Measurements from ENCODE around the gene ITPRIPL1. TPM values are rescaled to one million over a fixed set of nuclear protein-coding genes. Genes with fewer than 3 reads are reported as not detected.

Gene ITPRIPL1
- total and polyA plus RNA-seq, 2 of the 8 experiments (the other 6 are each of a cell fraction or from before 2014, with no cell fraction given), result 10.6 to 16.1 TPM

GRCh38 chr2:96317584-96317997 lies 7.5 kb upstream of the ITPRIPL1 start:
- CTCF ChIA-PET (ENCODE audit: partially characterized antibody), result interaction anchor here (1.1 kb wide), 1 partner anchor 179 kb away, joined by 3 read pairs; no protein-coding TSS in a partner anchor
- TF ChIP-seq MAX (IDR thresholded peaks at IDR 0.05) (no peak), GTF2F1 (IDR thresholded peaks at IDR 0.05; ENCODE audit: borderline replicate concordance, low read depth, low read length) (no peak), POLR2AphosphoS5 (IDR thresholded peaks at IDR 0.05; ENCODE audit: low read depth, low read length) (no peak), EP300 (IDR thresholded peaks at IDR 0.05; ENCODE audit: borderline replicate concordance in 1 of 2, low read depth in 2 of 2, low read length in 2 of 2) (no peak), ZNF274 (IDR thresholded peaks at IDR 0.05; ENCODE audit: borderline replicate concordance, extremely low read depth, low read length) (no peak), ATF3 (IDR thresholded peaks at IDR 0.05; ENCODE audit: insufficient read depth, low read depth, low read length) (no peak), PHF8 (conservative IDR thresholded peaks at IDR 0.05; ENCODE audit: low read depth, low read length) (no peak), SP2 (IDR thresholded peaks at IDR 0.05; ENCODE audit: low read length) (no peak), TEAD4 (IDR thresholded peaks at IDR 0.05; ENCODE audit: low read depth, low read length) (no peak), JUN (IDR thresholded peaks at IDR 0.05; ENCODE audit: low read depth, low read length) (no peak), NRF1 (IDR thresholded peaks at IDR 0.05; ENCODE audit: low read depth, low read length) (no peak), USF2 (IDR thresholded peaks at IDR 0.05; ENCODE audit: low read length) (no peak), BRCA1 (IDR thresholded peaks at IDR 0.05; ENCODE audit: low read depth, low read length) (no peak)

More at GRCh38 chr2:96317584-96317997, 7.5 kb upstream of the ITPRIPL1 start:
- no peak overlapping the region for H2BK20ac ChIP-seq (ENCODE audit: low read length)
- H2BK12ac ChIP-seq (ENCODE audit: low read depth, low read length), result no peak overlapping the region
- H2AFZ ChIP-seq (ENCODE audit: low read length), result no peak overlapping the region
- H4K20me1 ChIP-seq (replicated peaks in 1 of 2; ENCODE audit: control insufficient read depth in 1 of 2, insufficient read depth in 2 of 2, low read length in 2 of 2), result no peaks in the 10 kb centered on the region
- H3K9me3 ChIP-seq (ENCODE audit: insufficient read depth in 2 of 2, low read depth in 1 of 2, low read length in 1 of 2), result no peaks in the 10 kb centered on the region
- H3K4me3 ChIP-seq (ENCODE audit: extremely low read depth in 1 of 4, insufficient read depth in 2 of 4, low read depth in 3 of 4, low read length in 4 of 4), result no peak overlapping the region
- no peak overlapping the region for H4K8ac ChIP-seq (ENCODE audit: extremely low read depth, insufficient read depth, low read length)
- no peak overlapping the region for H2AK5ac ChIP-seq (ENCODE audit: low read depth, low read length)
- H3K79me1 ChIP-seq (ENCODE audit: low read depth, low read length), result no peaks in the 10 kb centered on the region
- H3K4me1 ChIP-seq (replicated peaks in 1 of 4; ENCODE audit: control insufficient read depth in 3 of 4, insufficient read depth in 4 of 4, low read length in 3 of 4), result peaks cover 0 to 3% (median 0%) of the 10 kb centered on the region in 4 experiments; a peak in 1 of 7 replicates
- no peak overlapping the region for H2BK5ac ChIP-seq (ENCODE audit: low read depth, low read length)
- H3K4me2 ChIP-seq (ENCODE audit: insufficient read depth in 1 of 2, low read depth in 2 of 2, low read length in 2 of 2), result no peak overlapping the region
- no peak overlapping the region for H3K14ac ChIP-seq (ENCODE audit: insufficient read length)
- POLR2A ChIA-PET (ENCODE audit: partially characterized antibody), result no interaction called here
- H2BK120ac ChIP-seq (replicated peaks; ENCODE audit: low read depth, low read length), result no peak overlapping the region
- DNase-seq (ENCODE audit: low read depth in 1 of 2, low spot score in 2 of 2) (no peak), FAIRE-seq (no peak)
- no peaks in the 10 kb centered on the region for H3K79me2 ChIP-seq (ENCODE audit: control insufficient read depth in 1 of 2, insufficient read depth in 2 of 2, low read length in 2 of 2)
- peaks cover 3 to 27% (median 22%) of the 10 kb centered on the region in 4 experiments for H3K27me3 ChIP-seq (replicated peaks in 1 of 4; ENCODE audit: control insufficient read depth in 3 of 4, extremely low read depth in 1 of 4, insufficient read depth in 3 of 4, low read length in 3 of 4)
- no peak overlapping the region for H3K18ac ChIP-seq (ENCODE audit: extremely low read depth, low read length)
- WGBS, 2 experiments (ENCODE audit: extremely low coverage in 1 of 2, insufficient coverage in 1 of 2, insufficient read length in 1 of 2, insufficient replicate concordance in 2 of 2, low coverage in 1 of 2, low lambda C conversion rate in 2 of 2, missing lambda C conversion rate in 1 of 2), result 100% methylated on average over 4 of the region's 4 CpGs; no CpG with 5 or more reads in 1 of the 2 experiments
- H4K5ac ChIP-seq (ENCODE audit: insufficient read length, low read depth, low read length), result no peak overlapping the region
- H3K36me3 ChIP-seq (ENCODE audit: control insufficient read depth in 2 of 4, insufficient read depth in 4 of 4, low read length in 3 of 4), result no peaks in the 10 kb centered on the region
- H3K23me2 ChIP-seq (ENCODE audit: low read depth, low read length), result peaks cover 12% of the 10 kb centered on the region; the same call in 1 of the 2 replicates
- H2BK15ac ChIP-seq (ENCODE audit: low read length), result no peak overlapping the region
- no peak overlapping the region for H3K27ac ChIP-seq (ENCODE audit: low read depth, low read length)
- no peak overlapping the region for H3K23ac ChIP-seq (ENCODE audit: insufficient read length)
- no peak overlapping the region for H4K91ac ChIP-seq (replicated peaks; ENCODE audit: insufficient read length, low read length)
- H3K4ac ChIP-seq (replicated peaks; ENCODE audit: insufficient read length, low read depth, low read length), result no peak overlapping the region
- H3K56ac ChIP-seq (replicated peaks; ENCODE audit: insufficient read length, low read depth, low read length), result no peak overlapping the region
- H3K9ac ChIP-seq (replicated peaks in 1 of 4; ENCODE audit: extremely low read depth in 1 of 4, low read depth in 3 of 4, low read length in 3 of 4), result no peak overlapping the region

Measured in H1 (cell line).